CD4-positive, CD25-positive, alpha-beta regulatory T cell (primary cell): ENCODE data around the gene VPS13D. TPM values are rescaled to one million over a fixed set of nuclear protein-coding genes. Genes with fewer than 3 reads are reported as not detected.
"Not testable (repeated sequence)": the region's sequence is repeated elsewhere in the genome, so short reads cannot be mapped to it uniquely, and the experiment has no call there.

Source experiments
- ATAC-seq, 2 donors: fragments of 150-1000 bp; cut with Tn5 transposase; one replicate each; pipeline ENCODE4 v1.10.0; 2021; ENCODE audit warnings: low read depth in 2 of 2, moderate number of reproducible peaks in 2 of 2, moderate library complexity in 1 of 2
- DNase-seq, 3 donors: peaks; one replicate each; pipeline versions ENCODE4 v3.0.0 to v3.0.0-alpha.2; 2012 to 2022; ENCODE audit warnings: mixed read lengths in 1 of 3
- H3K27ac ChIP-seq: one replicate; pipeline ENCODE4 v1.7.0; 2013; ENCODE audit warnings: mild to moderate bottlenecking, low read length; ENCODE audit not compliant: insufficient read depth, poor library complexity, severe bottlenecking
- H3K27me3 ChIP-seq: one replicate; pipeline ENCODE4 v1.7.0; 2013; ENCODE audit warnings: low read length; ENCODE audit not compliant: control insufficient read depth, insufficient read depth
- H3K36me3 ChIP-seq: one replicate; pipeline ENCODE4 v1.7.0; 2013; ENCODE audit warnings: mild to moderate bottlenecking, low read length, moderate library complexity; ENCODE audit not compliant: control insufficient read depth, insufficient read depth
- H3K4me1 ChIP-seq: 2 replicates; pipeline ENCODE4 v1.7.0; 2013; ENCODE audit warnings: mild to moderate bottlenecking, low read length; ENCODE audit not compliant: insufficient read depth, control insufficient read depth, poor library complexity, severe bottlenecking
- H3K4me3 ChIP-seq: one replicate; pipeline ENCODE4 v1.7.0; 2013; ENCODE audit warnings: low read depth, mild to moderate bottlenecking, low read length, moderate library complexity
- H3K9me3 ChIP-seq, 2 experiments: 1 replicate in 1 of 2; 2 replicates in 1 of 2; pipeline ENCODE4 v1.7.0; 2013; ENCODE audit warnings: low read length in 2 of 2, mild to moderate bottlenecking in 1 of 2, moderate library complexity in 1 of 2; ENCODE audit not compliant: control insufficient read depth in 2 of 2
- H3K27ac Mint-ChIP-seq, 3 donors: one replicate each; pipeline ENCODE4 v1.8.0; 2020 to 2022; ENCODE audit warnings: mild to moderate bottlenecking in 3 of 3, mixed read lengths in 3 of 3, moderate library complexity in 2 of 3
- H3K27me3 Mint-ChIP-seq: one replicate; pipeline ENCODE4 v1.8.0; 2022; ENCODE audit warnings: mild to moderate bottlenecking, mixed read lengths
- H3K36me3 Mint-ChIP-seq: one replicate; pipeline ENCODE4 v1.8.0; 2020; ENCODE audit warnings: mixed read lengths
- H3K4me1 Mint-ChIP-seq, 4 donors: one replicate each; pipeline ENCODE4 v1.8.0; 2020 to 2022; ENCODE audit warnings: mixed read lengths in 4 of 4, mild to moderate bottlenecking in 1 of 4
- H3K4me3 Mint-ChIP-seq, 4 donors: one replicate each; pipeline ENCODE4 v1.8.0; 2020 to 2022; ENCODE audit warnings: mild to moderate bottlenecking in 4 of 4, mixed read lengths in 4 of 4, moderate library complexity in 3 of 4
- H3K9me3 Mint-ChIP-seq, 7 donors: one replicate each; pipeline ENCODE4 v1.8.0; 2020 to 2022; ENCODE audit warnings: mixed read lengths in 7 of 7, mild to moderate bottlenecking in 3 of 7, moderate library complexity in 2 of 7
- polyA plus RNA-seq, 4 donors: library from polyadenylated mRNA; unstranded; fragments of 300-500 nt; fragmentation: Illumina TruSeq; gene quantifications; one replicate each; pipeline ENCODE4 v1.2.3, GENCODE V29; 2021
- total RNA-seq: library from RNA; stranded (reverse); gene quantifications from one replicate; pipeline ENCODE4 v1.2.3, GENCODE V29; 2022

The VPS13D gene
- total and polyA plus RNA-seq, 5 donors from 2014 or later = 8.1 to 96.0 (median 10.3) TPM

DNA sequence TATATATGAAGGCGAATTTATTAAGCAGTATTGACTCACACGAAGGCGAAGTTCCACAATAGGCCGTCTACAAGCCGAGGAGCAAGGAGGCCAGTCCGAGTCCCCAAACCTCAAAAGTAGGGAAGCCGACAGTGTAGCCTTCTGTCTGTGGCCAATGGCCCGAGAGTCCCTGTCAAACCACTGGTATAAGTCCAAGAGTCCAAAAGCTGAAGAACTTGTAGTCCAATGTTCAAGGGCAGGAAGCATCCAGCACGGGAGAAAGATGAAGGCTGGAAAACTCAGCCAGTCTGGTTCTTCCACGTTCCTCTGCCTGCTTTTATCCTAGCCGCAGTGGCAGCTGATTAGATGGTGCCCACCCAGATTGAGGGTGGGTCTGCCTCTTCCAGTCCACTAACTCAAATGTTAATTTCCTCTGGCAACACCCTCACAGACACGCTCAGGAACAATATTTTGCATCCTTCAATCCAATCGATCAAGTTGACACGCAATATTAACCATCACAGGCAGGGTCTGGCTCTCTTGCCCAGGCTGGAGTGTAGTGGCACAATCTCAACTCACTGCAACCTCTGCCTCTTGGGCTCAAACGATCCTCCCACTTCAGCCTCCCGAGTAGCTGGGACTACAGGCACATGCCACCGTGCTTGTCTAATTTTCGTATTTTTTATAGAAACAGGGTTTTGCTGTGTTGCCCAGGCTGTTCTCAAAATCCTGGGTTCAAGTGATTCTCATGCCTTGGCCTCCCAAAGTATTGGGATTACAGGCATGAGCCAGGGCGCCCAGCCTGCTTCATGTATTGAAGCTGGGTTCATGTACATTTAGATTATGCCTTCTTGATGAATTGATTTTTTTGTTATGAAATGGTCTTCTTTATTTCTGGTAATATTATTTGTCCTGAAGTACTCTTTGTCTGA, 302.8 kb downstream of the VPS13D start:
- DNase-seq (no peak), ATAC-seq (no peak)
- H3K27ac Mint-ChIP-seq = peak overlapping the region in 1 of 3 donors; percentile 86
- no peak overlapping the region for H3K4me3 Mint-ChIP-seq
- H3K4me3 ChIP-seq = no peak overlapping the region
- H3K27ac ChIP-seq = no peak overlapping the region
- peaks cover 5% of the 10 kb centered on the region for H3K27me3 Mint-ChIP-seq
- H3K4me1 ChIP-seq = no peaks in the 10 kb centered on the region
- H3K36me3 ChIP-seq = no peaks in the 10 kb centered on the region
- peaks cover 0 to 7% (median 0%) of the 10 kb centered on the region in 4 donors for H3K4me1 Mint-ChIP-seq
- no peaks in the 10 kb centered on the region for H3K27me3 ChIP-seq
- peaks cover 29% of the 10 kb centered on the region for H3K36me3 Mint-ChIP-seq
- H3K9me3 Mint-ChIP-seq = peaks cover 0 to 20% (median 2%) of the 10 kb centered on the region in 7 donors
- H3K9me3 ChIP-seq = peaks cover 7 to 10% of the 10 kb centered on the region in 2 experiments

DNA sequence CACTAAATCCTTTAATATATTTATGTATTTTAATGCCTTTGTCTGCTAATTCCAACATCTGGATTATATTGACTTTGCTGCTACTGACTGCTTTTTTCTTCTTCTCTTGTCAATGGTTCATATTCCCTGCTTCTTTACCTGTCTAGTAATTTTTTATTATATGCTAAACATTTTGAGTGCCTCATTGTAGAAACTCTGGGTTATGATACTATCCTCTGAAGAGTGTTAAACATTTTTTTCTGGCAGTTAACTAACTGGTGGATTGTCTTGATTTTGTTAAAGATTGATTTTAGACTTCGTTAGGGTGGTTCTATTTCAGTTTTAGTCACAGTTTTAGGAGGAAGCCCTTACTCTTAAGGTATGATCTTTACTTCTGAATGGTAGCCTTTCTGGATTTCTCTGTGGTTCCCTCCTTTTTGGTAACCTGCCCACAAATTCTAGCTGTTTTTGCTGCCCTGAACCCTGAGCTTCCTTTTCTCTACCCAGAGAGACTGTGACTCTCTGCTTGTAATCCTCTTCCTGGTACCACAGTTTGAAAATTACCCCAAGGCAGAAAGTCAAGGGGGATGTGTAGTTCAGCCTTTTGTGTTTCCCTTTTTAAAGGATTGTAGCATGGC, 306.3 kb downstream of the VPS13D start:
- peaks cover 5% of the 10 kb centered on the region for H3K27me3 Mint-ChIP-seq
- Histone ChIP-seq H3K9me3 (peaks cover 7 to 10% of the 10 kb centered on the region in 2 experiments), H3K36me3 (no peaks in the 10 kb centered on the region), H3K27me3 (no peaks in the 10 kb centered on the region), H3K27ac (no peak overlapping the region), H3K4me3 (no peak overlapping the region), H3K4me1 (no peaks in the 10 kb centered on the region)
- no peak overlapping the region for H3K27ac Mint-ChIP-seq
- peaks cover 0 to 20% (median 2%) of the 10 kb centered on the region in 7 donors for H3K9me3 Mint-ChIP-seq
- ATAC-seq = no peak
- H3K4me1 Mint-ChIP-seq = no peaks in the 10 kb centered on the region
- no peak for DNase-seq
- H3K36me3 Mint-ChIP-seq = peaks cover 29% of the 10 kb centered on the region
- no peak overlapping the region for H3K4me3 Mint-ChIP-seq

DNA sequence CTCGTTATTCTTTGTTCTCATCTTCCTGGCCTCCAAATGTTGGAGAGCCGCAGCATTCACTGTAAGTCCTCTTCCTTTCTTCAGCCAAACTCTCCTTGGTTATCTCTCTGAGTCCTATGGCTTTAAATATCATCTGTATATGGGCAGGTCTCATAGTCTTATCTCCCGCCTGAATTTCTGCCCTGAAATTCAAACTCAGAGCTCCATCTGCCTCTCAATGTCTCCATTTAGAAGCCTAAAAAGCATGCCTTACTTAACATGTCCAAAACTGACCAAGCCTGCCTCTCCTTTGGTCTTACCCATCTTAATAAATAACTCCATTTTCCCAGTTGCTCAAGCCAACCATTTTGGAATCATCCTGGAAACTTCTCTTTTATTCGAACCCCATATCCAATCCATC, 307.5 kb downstream of the VPS13D start:
- Mint-ChIP-seq H3K9me3 (peaks cover 0 to 20% (median 2%) of the 10 kb centered on the region in 7 donors), H3K4me3 (no peak overlapping the region), H3K4me1 (no peaks in the 10 kb centered on the region), H3K36me3 (peaks cover 22% of the 10 kb centered on the region), H3K27me3 (peaks cover 5% of the 10 kb centered on the region), H3K27ac (no peak overlapping the region)
- Histone ChIP-seq H3K27me3 (no peaks in the 10 kb centered on the region), H3K36me3 (no peaks in the 10 kb centered on the region), H3K4me1 (no peaks in the 10 kb centered on the region), H3K4me3 (no peak overlapping the region), H3K9me3 (peaks cover 7 to 10% of the 10 kb centered on the region in 2 experiments), H3K27ac (no peak overlapping the region)
- no peak for DNase-seq
- ATAC-seq = no peak

DNA sequence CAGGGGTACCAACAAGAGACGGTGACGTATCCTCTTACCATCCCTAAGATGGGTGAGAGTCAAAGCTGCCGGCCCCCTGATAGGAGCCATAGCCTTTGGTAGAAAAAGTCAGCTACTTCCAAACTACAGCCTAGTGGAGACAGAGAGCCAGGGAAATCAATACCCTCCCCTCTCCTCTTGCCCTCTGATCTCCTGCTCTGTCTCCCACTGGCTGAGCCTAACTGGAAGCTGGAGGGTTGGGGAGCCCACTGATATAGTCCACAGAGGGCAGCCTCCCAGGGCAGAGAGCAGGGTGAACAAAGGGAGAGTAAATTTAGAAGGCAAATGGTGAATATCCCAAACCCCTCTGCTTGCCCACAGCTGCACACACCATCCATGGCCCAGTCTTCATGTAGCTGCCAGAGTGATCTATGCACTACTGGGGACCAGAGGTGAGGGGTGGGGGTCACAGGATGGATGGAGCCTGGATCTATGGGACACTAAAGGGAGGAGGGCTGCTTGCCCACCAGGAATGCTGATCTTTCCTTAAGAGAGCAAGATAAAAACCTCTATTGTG, 308.2 kb downstream of the VPS13D start:
- peaks cover 5% of the 10 kb centered on the region for H3K27me3 Mint-ChIP-seq
- Histone ChIP-seq H3K4me3 (no peak overlapping the region), H3K4me1 (no peaks in the 10 kb centered on the region), H3K9me3 (peaks cover 7 to 10% of the 10 kb centered on the region in 2 experiments), H3K27ac (no peak overlapping the region), H3K27me3 (no peaks in the 10 kb centered on the region), H3K36me3 (no peaks in the 10 kb centered on the region)
- ATAC-seq (no peak), DNase-seq (no peak)
- H3K4me3 Mint-ChIP-seq = no peak overlapping the region
- peaks cover 22% of the 10 kb centered on the region for H3K36me3 Mint-ChIP-seq
- peaks cover 0 to 20% (median 2%) of the 10 kb centered on the region in 7 donors for H3K9me3 Mint-ChIP-seq
- no peak overlapping the region for H3K27ac Mint-ChIP-seq
- H3K4me1 Mint-ChIP-seq = no peaks in the 10 kb centered on the region

DNA sequence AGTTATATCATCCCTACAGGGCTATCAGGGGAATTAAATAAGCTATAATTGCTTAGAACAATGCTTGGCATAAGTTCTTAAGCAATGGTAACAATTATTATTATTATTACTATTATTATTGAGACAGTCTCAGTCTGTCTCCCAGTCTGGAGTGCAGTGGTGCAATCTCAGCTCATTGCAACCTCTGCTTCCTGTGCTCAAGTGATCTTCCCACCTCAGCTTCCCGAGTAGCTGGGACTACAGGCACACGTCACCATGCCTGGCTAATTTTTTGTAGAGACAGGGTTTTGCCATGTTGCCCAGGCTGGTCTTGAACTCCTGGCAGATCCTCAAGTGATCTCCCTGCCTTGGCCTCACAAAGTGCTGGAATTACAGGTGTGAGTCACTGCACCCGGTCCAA, 308.7 kb downstream of the VPS13D start:
- ATAC-seq, H3K27ac ChIP-seq, H3K36me3 ChIP-seq, H3K4me1 Mint-ChIP-seq, H3K9me3 ChIP-seq, H3K4me3 ChIP-seq, H3K4me3 Mint-ChIP-seq, H3K4me1 ChIP-seq, H3K27me3 Mint-ChIP-seq, H3K27ac Mint-ChIP-seq, DNase-seq, H3K27me3 ChIP-seq: not testable (repeated sequence)
- peaks cover 0 to 20% (median 2%) of the 10 kb centered on the region in 7 donors for H3K9me3 Mint-ChIP-seq
- H3K36me3 Mint-ChIP-seq = peaks cover 19% of the 10 kb centered on the region

DNA sequence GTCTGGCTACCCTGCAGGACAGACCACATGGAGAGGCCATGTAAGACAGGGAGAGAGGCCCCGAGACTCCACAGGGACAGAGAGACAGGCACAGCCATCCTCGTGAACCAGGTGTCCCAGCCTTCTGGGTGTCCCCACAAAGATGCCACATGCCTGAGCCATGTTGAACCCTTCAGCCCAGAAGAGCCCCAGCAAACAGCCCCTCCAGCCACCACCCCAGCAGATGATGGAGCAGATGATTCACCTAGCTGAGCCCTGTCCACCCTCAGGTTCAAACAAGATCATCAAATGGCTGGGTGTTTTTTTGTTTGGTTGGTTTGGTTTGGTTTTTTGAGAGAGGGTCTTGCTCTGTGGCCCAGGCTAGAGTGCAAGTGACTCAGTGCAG, 309.5 kb downstream of the VPS13D start:
- Mint-ChIP-seq H3K4me3 (no peak overlapping the region), H3K9me3 (peaks cover 0 to 20% (median 2%) of the 10 kb centered on the region in 7 donors), H3K36me3 (peaks cover 19% of the 10 kb centered on the region), H3K27me3 (peaks cover 10% of the 10 kb centered on the region), H3K4me1 (no peaks in the 10 kb centered on the region), H3K27ac (no peak overlapping the region)
- Histone ChIP-seq H3K36me3 (no peaks in the 10 kb centered on the region), H3K27me3 (no peaks in the 10 kb centered on the region), H3K9me3 (peaks cover 7 to 10% of the 10 kb centered on the region in 2 experiments), H3K4me1 (no peaks in the 10 kb centered on the region), H3K4me3 (no peak overlapping the region), H3K27ac (no peak overlapping the region)
- DNase-seq (no peak), ATAC-seq (no peak)

DNA sequence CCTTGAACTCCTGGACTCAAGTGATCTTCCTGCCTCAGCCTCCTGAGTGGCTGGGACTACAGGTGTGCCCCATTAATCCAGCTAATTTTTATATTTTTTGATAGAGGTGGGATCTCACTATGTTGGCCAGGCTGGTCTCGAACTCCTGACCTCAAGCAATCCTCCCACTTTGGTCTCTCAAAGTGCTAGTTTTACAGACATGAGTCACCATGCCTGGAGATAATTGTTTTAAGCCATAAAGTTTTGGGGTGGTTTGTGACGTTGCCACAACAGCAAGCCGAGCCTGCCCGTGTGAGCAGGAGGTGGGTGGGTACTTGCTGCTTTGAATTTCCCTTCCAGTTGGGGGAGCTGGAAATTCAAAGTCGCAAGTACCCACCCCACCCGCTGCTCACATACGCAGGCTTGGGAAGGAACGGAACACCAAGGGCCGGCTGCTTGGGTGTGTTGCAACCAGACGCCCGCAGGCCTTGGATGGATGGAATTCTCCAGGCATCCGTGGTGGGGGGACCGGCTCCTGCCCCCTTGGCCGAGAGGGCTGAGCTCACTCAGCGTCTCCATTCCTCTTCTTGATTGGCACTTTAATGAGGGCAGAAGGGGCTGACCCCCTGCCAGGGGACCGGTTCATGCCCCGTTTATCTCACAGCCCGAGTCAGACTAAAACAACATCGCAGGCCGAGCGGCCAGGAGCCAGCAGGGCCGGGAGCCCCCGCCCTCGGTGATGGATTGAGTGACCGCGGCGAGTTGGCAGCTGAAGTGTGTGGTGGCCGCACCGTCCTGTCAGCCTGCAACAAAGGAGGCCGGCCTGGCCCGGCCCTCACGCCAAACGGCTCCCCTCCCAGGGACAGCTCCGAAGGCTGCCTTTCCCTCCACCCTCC, 310.1 kb downstream of the VPS13D start:
- Mint-ChIP-seq H3K27me3 (peaks cover 13% of the 10 kb centered on the region), H3K36me3 (peaks cover 19% of the 10 kb centered on the region), H3K4me3 (no peak overlapping the region), H3K9me3 (peaks cover 0 to 20% (median 2%) of the 10 kb centered on the region in 7 donors), H3K4me1 (no peaks in the 10 kb centered on the region), H3K27ac (no peak overlapping the region)
- Histone ChIP-seq H3K9me3 (peaks cover 7 to 10% of the 10 kb centered on the region in 2 experiments), H3K27me3 (no peaks in the 10 kb centered on the region), H3K4me1 (no peaks in the 10 kb centered on the region), H3K27ac (no peak overlapping the region), H3K36me3 (no peaks in the 10 kb centered on the region), H3K4me3 (no peak overlapping the region)
- no peak for ATAC-seq
- DNase-seq = no peak
